ENCODE results near the gene SH2D3C.

DNA sequence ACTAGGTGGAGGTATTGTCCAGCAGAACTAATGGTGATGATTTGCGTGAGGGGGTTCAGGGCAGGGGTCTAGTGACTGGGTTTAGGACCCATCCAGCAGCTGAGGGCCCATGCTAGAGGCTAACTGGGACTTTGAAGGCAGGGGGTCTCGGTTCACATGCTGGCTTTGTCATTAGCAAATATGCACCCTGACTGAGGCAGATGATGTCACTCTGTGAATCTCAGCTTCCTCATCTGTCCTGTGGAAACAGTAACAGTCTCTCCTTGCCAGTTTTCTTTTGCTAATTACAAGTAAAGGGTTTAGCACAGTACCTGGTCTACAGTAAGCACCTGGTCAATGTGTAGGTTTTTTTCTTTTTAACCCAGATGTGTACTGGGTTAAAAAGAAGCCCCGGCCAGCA, 5.2 kb downstream of the SH2D3C start:
- TF ChIP-seq CTCF (conservative IDR thresholded peaks at IDR 0.05) (no peak), EZH2 (IDR thresholded peaks at IDR 0.05; ENCODE audit: low read depth) (no peak)
